Measurements from ENCODE around the gene BRCC3.

- TF ChIP-seq EZH2 (IDR thresholded peaks at IDR 0.05; ENCODE audit: borderline replicate concordance, low read length) (no peak), CTCF (IDR thresholded peaks at IDR 0.05; ENCODE audit: low read length) (no peak)
These were observed at the start of gene BRCC3, which contains the start of the genes CMC4 and MTCP1 for GRCh38 chrX:155070975-155071693.
